NCI-H146 treated with DMSO at 0.1 percent for 48 hours (cell line): ENCODE data around the gene ATP6V0E2.
"Not testable (repeated sequence)": the region's sequence is repeated elsewhere in the genome, so short reads cannot be mapped to it uniquely, and the experiment has no call there.

Experiments
- DNase-seq: peaks from one replicate; lab custom pipeline; 2025; ENCODE audit not compliant: unreplicated experiment; lab: John Stamatoyannopoulos, UW

Gene ATP6V0E2

DNA sequence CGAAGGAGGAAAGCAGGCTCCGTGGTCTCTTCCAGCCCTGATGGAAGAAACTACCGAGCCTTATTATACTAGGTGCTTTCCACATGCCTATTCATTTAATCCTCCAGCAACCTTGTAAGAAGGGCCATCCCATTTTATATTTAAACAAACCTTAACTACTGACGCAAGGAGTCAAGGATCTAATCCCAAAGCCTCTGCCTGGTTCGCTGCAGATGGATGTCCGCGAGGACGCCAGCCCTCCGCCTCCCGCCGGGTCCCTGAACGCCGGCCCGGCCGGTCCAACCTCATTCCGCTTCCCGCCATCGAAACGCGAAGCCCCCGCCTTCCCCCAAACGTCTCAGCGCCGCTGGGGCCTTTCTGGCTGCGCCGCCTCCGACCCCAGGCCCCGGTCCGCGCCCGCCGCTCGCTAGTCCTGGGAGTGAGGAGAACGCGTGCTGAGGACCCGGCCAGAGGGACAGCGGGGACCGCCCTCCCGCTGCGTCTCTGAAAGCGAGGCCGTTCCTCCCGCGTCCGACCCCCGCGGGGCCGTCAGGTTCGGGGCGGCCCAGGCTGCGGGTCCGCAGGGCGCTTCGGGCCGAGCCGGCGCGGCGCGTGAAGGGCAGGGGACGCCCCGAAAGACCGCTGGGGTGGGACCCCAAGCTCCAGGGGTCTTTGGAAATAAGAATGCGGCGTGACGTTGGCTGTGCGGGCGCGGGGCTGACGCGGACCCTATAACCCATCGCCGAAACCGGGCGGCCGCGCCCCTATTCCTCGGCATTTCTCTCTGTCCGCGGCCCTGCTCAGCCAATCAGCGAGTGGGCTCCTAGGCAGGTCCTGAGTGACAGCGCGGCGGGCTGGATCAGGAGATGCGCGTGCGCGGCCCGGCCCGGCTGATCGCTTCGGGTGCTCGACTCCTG, at the start of gene ATP6V0E2:
ATP6V0E2 (plus strand) TSS at position 896 of the 896 bp plus-strand sequence. CDS start 97 bp downstream, outside the sequence.
- DNase-seq: peak; percentile 89

DNA sequence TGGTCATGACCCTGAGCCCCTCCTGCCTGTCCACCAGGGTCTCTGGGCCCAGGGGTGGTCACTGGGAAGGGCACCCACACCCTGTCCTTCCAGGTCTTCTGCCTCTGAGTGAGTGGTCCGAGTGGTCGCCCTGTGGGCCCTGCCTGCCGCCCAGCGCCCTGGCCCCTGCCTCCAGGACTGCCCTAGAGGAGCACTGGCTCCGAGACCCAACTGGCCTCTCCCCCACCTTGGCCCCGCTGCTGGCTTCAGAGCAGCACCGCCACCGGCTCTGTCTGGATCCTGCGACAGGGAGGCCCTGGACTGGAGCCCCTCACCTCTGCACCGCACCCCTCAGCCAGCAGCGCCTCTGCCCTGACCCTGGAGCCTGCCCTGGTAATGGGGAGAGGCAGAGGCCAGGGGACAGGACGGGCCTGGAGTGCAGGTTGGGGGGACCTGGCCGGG, 49.4 kb upstream of the ATP6V0E2 start:
- DNase-seq: no peak

DNA sequence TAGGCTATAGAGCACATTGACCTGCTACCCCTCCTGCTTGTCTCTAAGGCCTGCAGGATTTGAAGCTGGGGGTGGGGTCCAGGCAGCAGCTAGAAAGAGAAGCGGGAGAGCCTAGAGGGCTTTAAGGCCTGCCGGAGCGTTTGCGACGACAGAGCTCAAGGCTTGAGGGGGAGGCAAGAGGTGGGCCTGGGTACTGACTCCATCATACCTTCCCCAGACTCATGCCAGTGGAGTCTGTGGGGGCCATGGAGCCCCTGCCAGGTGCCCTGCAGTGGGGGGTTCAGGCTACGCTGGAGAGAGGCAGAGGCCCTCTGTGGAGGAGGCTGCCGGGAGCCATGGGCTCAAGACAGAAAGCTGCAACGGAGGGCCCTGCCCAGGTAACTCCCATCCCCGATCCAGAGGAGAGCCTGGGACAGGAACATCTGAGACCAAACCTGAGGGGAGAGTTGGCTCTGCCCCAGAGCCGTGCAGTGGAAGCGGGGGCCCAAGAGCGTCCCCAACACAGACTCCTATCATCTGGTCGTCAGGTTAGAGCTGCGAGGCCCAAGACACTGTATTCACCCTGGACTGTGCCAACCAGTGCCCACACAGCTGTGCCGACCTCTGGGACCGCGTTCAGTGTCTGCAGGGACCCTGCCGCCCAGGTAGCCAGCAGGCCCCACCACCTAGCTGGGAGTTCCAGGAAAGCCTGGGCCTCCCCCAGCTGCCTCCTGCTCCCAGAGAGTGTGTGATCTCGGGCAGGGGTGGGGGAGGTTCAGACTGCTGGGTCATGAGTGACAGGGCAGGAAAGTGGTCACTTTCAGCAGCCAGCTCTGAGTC, 48.8 kb upstream of the ATP6V0E2 start:
- DNase-seq: no peak

DNA sequence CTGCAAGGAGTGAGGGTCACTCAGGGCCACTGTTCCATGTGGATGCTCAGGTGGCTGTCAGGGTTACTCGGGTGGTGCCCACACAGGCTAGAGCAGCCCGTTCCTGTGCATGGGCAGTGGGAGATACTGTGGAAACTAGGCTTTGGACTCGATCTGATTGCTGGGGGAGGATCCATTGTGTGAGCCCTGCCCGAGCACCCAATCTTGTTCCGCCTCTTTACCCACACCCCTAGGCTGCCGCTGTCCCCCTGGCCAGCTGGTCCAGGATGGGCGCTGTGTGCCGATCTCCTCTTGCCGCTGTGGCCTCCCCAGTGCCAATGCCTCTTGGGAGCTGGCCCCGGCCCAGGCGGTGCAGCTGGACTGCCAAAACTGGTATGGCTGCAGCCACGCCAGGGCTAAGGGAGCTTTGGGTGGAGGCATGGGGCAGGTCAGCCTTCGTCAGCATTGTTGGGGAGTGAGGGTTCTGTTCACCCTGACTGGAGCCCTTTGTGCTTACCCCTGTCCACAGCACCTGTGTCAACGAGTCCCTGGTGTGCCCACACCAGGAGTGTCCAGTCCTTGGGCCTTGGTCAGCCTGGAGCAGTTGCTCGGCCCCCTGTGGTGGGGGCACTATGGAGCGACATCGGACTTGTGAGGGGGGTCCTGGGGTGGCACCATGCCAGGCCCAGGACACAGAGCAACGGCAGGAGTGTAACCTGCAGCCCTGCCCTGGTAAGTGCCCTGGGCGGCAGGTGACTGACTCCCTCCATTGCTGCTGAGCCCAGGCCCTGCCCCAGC, 48.0 kb upstream of the ATP6V0E2 start:
- no peak for DNase-seq

DNA sequence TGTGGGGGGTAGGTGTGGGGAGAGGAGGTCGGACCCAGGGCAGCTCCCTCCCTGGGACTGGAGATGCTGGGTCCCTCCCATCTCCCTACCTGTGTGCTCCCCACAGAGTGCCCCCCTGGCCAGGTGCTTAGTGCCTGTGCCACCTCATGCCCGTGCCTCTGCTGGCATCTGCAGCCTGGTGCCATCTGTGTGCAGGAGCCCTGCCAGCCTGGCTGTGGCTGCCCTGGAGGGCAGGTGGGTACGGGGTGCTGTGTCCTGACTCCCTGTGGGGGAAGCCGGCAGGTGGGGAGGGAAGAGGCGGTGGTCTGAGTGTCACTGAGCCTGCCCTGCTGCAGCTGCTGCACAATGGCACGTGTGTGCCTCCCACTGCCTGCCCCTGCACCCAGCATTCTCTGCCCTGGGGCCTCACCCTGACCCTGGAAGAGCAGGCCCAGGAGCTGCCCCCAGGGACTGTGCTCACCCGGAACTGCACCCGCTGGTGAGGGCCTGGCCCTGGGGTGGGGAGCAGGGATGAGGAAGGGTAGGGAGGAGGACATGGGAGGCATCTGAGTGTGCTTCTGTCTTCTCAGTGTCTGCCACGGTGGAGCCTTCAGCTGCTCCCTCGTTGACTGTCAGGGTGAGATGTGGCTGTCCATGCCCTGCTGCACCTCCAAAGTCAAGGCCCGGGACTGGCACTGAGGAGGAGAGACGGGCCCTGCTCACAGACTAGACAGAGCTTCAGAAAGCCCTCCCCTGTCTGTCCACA, 47.3 kb upstream of the ATP6V0E2 start:
- no peak for DNase-seq

DNA sequence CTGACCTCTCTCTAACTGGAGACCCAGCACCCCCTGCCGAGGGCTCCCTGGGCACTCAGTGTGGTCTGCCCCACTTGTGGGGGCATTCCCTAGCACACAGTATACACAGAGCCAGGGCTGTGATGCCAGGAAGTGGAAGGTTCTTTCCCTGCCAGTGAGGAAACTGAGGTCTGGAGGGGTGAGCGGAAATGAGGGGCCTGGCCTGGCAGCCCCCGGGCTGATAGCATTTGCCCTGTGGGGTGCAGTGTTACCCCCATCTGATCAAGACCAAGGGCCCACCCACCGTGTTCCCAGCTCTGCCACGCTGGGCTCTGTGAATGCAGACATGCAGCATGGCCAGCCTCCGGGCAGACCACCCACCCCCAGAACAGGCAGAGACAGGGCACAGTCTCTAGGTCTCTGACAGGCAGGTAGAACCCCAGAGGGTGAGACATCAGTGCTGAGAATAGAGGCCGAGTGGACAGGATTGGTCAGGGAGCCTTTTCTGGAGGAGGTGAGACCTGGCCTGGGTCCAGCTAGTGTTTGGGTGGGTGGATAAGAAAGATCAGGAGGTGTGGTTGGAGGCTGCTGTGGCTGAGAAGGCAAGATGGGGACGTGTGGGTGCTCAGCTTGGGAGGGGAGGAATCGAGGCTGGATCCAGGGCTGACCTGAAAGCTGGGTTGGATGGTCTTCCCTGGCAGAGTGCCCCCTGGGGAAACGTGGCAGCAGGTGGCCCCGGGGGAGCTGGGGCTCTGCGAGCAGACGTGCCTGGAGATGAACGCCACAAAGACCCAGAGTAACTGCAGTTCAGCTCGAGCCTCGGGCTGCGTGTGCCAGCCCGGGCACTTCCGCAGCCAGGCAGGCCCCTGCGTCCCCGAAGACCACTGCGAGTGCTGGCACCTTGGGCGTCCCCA, 46.4 kb upstream of the ATP6V0E2 start:
- DNase-seq: no peak

DNA sequence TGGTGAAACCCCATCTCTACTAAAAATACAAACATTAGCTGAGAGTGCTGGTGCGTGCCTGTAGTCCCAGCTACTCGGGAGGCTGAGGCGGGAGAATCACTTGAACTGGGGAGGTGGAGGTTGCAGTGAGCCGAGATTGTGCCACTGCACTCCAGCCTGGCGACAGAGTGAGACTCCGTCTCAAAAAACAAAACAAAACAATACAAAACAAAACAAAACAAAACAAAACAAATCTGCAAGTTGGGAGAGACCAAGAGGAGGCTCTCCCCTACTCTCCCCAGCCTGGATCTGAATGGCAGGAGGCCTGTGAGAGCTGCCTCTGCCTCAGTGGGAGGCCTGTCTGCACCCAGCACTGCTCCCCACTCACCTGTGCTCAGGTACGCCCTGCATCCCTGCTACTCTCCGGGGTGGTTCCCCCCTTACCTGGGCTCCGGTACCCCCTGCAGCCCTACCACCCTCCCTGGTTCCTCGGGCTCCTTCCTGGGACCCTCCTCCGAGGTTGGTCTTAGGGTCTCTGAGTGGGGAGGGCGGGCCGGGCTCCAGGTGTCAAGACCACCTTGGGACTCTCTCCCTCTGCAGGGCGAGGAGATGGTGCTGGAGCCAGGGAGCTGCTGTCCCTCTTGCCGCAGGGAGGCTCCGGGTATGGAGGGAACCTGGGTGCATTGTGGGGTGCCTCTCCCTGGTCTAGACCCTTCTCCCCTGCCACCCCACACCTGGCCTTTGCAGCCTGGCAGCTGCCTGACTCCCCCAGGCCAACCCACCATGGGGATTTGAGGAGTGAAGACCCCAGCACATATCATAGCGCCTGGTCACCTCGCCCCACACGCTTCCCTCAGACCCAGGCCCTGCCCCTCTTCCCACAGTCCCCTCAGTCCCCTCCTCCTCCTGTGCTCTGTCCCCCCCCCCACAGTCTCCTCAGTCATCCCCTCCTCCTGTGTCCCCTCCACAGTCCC, 45.1 kb upstream of the ATP6V0E2 start:
- no peak for DNase-seq

DNA sequence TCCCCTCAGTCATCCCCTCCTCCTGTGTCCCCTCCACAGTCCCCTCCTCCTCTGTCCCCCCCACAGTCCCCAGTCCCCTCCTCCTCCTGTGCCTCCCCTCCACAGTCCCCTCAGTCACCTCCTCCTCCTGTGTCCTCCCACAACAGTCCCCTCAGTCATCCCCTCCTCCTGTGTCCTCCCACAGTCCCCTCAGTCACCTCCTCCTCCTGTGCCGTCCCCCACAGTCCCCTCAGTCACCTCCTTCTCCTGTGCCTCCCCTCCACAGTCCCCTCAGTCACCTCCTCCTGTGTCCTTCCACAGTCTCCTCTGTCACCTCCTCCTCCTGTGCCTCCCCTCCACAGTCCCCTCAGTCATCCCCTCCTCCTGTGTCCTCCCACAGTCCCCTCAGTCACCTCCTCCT, 43.2 kb upstream of the ATP6V0E2 start:
- DNase-seq: not testable (repeated sequence)

DNA sequence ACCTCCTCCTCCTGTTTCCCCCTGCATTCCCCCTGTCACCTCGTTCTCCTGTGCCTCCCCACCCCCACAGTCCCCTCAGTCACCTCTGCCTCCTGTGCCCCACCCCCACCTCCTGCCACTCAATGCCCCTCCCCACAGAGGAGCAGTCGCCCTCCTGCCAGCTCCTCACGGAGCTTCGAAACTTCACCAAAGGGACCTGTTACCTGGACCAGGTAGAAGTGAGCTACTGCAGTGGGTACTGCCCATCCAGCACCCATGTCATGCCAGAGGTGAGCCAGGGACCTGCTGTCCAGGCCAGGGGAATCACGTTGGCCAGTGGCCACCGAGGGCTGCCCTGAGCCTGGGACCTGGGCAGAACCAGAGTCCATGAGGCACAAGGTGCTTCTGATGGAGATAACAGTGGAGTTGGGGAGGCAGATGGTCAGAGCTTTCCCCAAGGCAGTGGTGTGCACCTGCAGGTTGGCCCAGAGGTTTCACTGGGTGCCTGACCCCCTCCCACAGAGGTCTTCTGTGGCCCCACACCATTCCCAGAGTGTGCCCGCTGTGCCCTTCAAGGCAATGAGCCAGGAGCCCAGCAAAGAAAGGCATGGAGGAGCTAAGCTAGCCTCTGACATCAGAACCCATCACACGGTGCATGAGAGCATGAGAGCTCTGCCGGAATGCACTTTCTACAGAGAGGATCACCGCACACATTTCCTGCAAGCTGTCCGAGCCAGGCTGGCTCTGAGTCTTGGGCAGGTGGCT, 42.6 kb upstream of the ATP6V0E2 start:
- no peak for DNase-seq

DNA sequence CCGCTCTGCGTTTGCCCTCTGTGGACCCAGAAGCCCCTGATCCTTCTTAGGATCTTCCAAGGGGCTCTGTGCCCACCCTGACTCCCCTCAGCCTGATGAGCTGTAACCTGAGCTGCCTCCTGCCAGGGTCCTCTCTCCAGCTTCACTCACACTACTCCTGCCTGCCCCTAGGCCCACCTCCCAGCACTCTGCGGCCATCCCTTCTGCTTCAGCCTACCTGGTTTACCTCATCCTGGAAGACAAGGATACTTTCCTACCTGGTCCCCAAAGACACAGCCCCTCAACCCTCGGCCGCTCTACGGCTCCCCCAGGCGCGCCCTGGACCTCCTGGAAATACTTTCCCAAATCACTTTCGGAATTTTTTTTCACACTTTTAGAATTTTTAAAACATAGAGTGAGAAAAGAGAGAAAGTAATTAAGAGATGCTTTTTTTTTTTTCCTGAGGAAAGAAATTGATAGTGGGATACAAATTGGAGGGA, 42.0 kb upstream of the ATP6V0E2 start:
- DNase-seq: no peak

DNA sequence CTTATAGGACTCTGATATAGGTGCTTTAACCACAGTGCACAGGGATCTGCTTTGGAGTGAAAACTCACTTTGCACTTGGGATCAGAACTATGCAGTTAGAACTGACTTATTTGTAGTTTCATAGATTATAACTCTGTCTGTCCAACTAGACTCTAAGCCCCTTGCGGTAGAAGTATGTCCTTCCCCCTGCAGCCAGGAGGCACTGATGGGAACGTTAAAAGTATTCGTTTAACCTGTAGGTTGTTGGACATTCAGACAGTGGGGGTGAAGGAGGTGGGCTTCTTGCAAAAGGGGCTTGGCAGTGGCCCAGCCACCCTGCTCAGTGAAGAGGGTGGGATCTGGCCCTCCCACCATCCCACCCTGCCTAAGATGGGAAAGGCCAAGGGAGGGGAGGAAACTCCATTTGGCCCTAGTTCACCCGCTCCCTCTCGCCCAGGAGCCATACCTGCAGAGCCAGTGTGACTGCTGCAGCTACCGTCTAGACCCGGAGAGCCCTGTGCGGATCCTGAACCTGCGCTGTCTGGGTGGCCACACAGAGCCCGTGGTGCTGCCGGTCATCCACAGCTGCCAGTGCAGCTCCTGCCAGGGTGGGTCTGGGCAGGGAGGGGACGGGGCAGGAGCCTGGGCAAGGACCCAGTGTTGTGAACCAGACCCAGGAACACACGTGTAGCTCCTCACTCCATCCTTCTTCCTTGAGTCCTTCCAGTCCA, 41.3 kb upstream of the ATP6V0E2 start:
- DNase-seq: no peak

DNA sequence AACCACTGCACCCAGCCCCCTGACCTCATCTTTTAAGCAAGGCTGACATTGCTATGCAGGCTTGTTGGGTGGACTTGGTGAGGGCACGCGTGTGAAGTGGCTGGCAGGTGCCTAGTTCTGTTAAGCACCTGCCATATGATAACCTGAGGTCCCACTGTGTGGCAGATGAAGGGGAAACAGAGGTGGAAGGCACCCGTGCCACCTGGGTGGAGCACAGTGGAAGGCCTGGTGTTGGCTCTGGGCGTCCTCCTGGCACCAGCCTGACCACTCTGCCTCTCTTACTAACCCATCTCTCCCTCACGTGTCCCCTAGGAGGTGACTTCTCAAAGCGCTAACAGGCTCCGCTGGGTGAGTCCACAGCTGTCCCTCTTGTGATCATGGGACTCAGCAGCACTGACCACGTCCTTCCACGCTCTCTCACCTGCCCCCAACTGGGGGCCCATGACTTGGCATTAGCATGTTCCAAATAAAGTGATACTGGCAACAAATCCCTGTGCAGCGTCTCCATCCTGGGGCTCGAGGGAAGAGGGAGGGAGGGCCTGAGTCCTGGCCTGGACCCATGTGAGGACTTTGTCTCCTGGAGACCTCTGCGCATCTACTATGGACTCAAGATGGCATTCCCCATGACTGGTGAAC, 40.2 kb upstream of the ATP6V0E2 start:
- DNase-seq: no peak

DNA sequence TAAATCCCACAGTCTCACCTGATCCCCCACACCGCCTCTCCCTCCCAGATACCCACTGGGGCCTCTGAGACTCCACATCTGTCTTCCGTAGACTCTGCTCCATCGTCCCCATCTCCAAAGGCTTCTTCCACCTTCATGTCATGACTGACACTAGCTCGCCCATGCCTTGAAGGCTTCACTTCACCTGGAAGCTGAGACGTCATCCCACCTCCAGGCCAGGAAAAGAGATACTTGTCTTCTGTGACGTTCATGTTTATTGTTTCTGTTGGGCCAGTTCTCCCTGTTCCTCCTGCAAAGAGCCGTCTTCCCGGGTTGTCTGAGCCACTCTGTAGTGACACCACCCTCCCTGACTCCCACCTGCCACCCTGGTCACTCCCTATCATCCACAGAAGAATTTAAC, 39.2 kb upstream of the ATP6V0E2 start:
- DNase-seq: no peak

DNA sequence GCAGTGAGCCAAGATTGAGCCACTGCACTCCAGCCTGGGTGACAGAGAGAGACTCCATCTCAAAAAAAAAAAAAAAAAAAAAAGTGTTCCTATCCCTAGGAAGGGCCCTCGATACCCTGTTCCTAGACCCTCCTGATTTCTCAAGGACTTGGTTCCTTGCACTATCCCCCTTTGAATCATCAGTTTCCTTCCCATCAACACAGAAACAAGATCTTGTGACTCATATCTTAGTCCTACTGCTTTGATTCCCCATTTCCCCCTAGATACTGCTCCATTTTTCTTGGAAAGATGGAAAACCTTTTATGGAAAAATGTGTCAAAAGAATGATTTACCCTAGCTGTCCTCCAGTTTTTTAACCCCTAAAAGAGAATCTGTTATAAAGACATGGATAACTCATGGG, 37.3 kb upstream of the ATP6V0E2 start:
- DNase-seq: no peak

DNA sequence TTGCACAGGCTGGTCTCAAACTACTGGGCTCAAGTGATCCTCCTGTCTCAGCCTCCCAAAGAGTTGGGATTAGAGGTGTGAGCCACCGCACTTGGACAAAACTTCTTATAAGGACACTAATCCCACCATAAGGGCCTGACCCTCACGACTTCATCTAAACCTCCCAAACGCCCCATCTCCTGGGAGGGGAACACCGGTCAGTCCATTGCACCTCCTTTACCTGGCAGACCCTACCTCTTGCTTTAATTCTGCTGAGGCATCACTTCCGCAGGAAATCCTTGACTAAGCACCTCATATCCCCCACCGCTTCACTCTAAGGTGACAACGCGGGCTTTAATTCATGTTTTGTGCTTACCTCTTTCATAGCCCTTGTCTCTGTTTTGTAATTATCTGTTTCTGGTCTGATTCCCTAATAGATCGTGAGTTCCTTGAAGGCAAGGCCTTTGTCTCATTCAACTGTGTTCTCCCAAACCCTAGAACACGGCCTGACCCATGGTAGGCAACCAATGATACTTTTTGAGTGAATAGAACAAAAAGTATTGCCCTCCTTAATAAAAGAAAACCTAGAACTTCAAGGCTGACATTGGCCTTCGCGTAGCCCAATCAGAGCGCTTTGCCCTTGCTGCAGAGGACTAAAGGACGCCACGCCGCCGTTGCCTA, 36.1 kb upstream of the ATP6V0E2 start:
- DNase-seq: no peak
